H1 (cell line): ENCODE data around the gene SESN3. TPM values are rescaled to one million over a fixed set of nuclear protein-coding genes. Genes with fewer than 3 reads are reported as not detected.
A peak's percentile ranks its signal among the peaks of the same experiment; 100 is the strongest.

ENCODE experiments used
- ASH2L ChIP-seq: fragments of 200-600, 300-600 bp; sonication (generic); IDR thresholded peaks from one replicate; pipeline ENCODE4 v1.7.1; 2017; ENCODE audit warnings: low read length
- ATF2 ChIP-seq: IDR thresholded peaks from 2 replicates; pipeline ENCODE4 v1.6.1; 2012; ENCODE audit warnings: low read length, inconsistent platforms
- BCL11A ChIP-seq, 2 experiments: IDR thresholded peaks; one replicate each; pipeline ENCODE4 v1.6.1; 2011; ENCODE audit warnings: low read depth in 2 of 2, low read length in 2 of 2, mild to moderate bottlenecking in 2 of 2
- CBX5 ChIP-seq: fragments of 300-800, 300-1000 bp; sonication (generic); IDR thresholded peaks from 2 replicates; pipeline ENCODE4 v1.7.1; 2016; ENCODE audit warnings: antibody characterized with exemption, low read length, low read depth
- CEBPB ChIP-seq: IDR thresholded peaks from 2 replicates; pipeline ENCODE4 v1.6.1; 2012; ENCODE audit warnings: low read depth, low read length
- CHD1 ChIP-seq: IDR thresholded peaks from 2 replicates; pipeline ENCODE4 v1.6.1; 2012; ENCODE audit warnings: low read depth, low read length, improper control_type of control experiment
- CHD2 ChIP-seq: IDR thresholded peaks from 2 replicates; pipeline ENCODE4 v1.6.1; 2012; ENCODE audit warnings: low read length, improper control_type of control experiment
- CTCF ChIP-seq, 3 experiments: IDR thresholded peaks; 1 replicate in 2 of 3; 2 replicates in 1 of 3; pipeline versions ENCODE4 v1.5.1 to v1.6.1; 2011; ENCODE audit warnings: low read length in 3 of 3, mild to moderate bottlenecking in 3 of 3, inconsistent platforms in 2 of 3, low read depth in 1 of 3, moderate library complexity in 1 of 3; ENCODE audit not compliant: insufficient read depth in 1 of 3; ENCODE audit errors: control extremely low read depth in 1 of 3
- E2F6 ChIP-seq: IDR thresholded peaks from 2 replicates; pipeline ENCODE4 v1.6.1; 2012; ENCODE audit warnings: inconsistent platforms
- EP300 ChIP-seq, 2 experiments: IDR thresholded peaks; 1 replicate in 1 of 2; 2 replicates in 1 of 2; pipeline ENCODE4 v1.6.1; 2011 to 2012; ENCODE audit warnings: low read depth in 2 of 2, low read length in 2 of 2, mild to moderate bottlenecking in 2 of 2, borderline replicate concordance in 1 of 2, inconsistent platforms in 1 of 2, moderate library complexity in 1 of 2
- HDAC6 ChIP-seq: IDR thresholded peaks from one replicate; pipeline ENCODE4 v1.7.1; 2012; ENCODE audit warnings: low read depth, mild to moderate bottlenecking, inconsistent platforms, low read length, moderate library complexity
- NANOG ChIP-seq: IDR thresholded peaks from 2 replicates; pipeline ENCODE4 v1.6.1; 2011; ENCODE audit warnings: low read length, low read depth, mild to moderate bottlenecking, inconsistent platforms; ENCODE audit not compliant: insufficient read depth, poor library complexity, severe bottlenecking
- RNF2 ChIP-seq: fragments of 200-900, 300-1000 bp; sonication (generic); IDR thresholded peaks from 2 replicates; pipeline ENCODE4 v1.7.1; 2016; ENCODE audit warnings: borderline replicate concordance, low read depth, mild to moderate bottlenecking, antibody characterized with exemption, low read length; ENCODE audit not compliant: poor library complexity, severe bottlenecking; ENCODE audit errors: missing control alignments
- SAP30 ChIP-seq: fragments of 300-600 bp; sonication (generic); IDR thresholded peaks from 2 replicates; pipeline ENCODE4 v1.7.1; 2012; ENCODE audit warnings: low read length, moderate library complexity, mild to moderate bottlenecking, inconsistent platforms; ENCODE audit not compliant: insufficient read depth, insufficient replicate concordance
- SIRT6 ChIP-seq: IDR thresholded peaks from one replicate; pipeline ENCODE4 v1.7.1; 2012; ENCODE audit warnings: low read length, inconsistent platforms
- SIX5 ChIP-seq: IDR thresholded peaks from 2 replicates; pipeline ENCODE4 v1.6.1; 2011; ENCODE audit warnings: mild to moderate bottlenecking, low read depth, low read length
- SP1 ChIP-seq: IDR thresholded peaks from 2 replicates; pipeline ENCODE4 v1.6.1; 2011; ENCODE audit warnings: low read depth, low read length
- SUZ12 ChIP-seq: fragments of 200-600 bp; sonication (generic); IDR thresholded peaks from 2 replicates; pipeline ENCODE4 v1.6.1; 2012; ENCODE audit warnings: mild to moderate bottlenecking, inconsistent platforms, low read length, moderate library complexity, mixed read lengths
- TAF1 ChIP-seq: IDR thresholded peaks from 2 replicates; pipeline ENCODE4 v1.6.1; 2011; ENCODE audit warnings: mild to moderate bottlenecking, low read depth, low read length
- YY1 ChIP-seq: IDR thresholded peaks from 2 replicates; pipeline ENCODE4 v1.6.1; 2011; ENCODE audit warnings: low read depth, mild to moderate bottlenecking, low read length
- ZNF274 ChIP-seq: IDR thresholded peaks from 2 replicates; pipeline ENCODE4 v1.7.0; 2012; ENCODE audit warnings: low read length, borderline replicate concordance; ENCODE audit errors: extremely low read depth
- polyA plus RNA-seq, 7 experiments: library from polyadenylated mRNA; depleted of rRNA in 3 of 7; stranded (reverse) in 5 of 7; unstranded in 2 of 7; fragments of >200 nt in 5 of 7; fragments of 200-250 nt in 2 of 7; gene quantifications; 1 replicate in 5 of 7; 2 replicates in 1 of 7; 4 replicates in 1 of 7; pipeline versions ENCODE4 v1.2.1 to v1.2.3, GENCODE V29; 2011 to 2013; ENCODE audit warnings: missing spikeins in 2 of 7, mixed read lengths in 2 of 7
- total RNA-seq: library from RNA; stranded (reverse); fragmentation: NEBNext Ultra II Directional; extraction: Animal tissue kit (Norgen Biotek cat#: 25700); gene quantifications from 2 replicates; pipeline ENCODE4 v1.2.1, GENCODE V29; 2021

SESN3 gene
- total and polyA plus RNA-seq, 2 of the 8 experiments (the other 6 are each of a cell fraction or from before 2014, with no cell fraction given) = 10.2 to 31.1 TPM

- TF ChIP-seq CTCF (IDR thresholded peaks at IDR 0.05; ENCODE audit: control extremely low read depth in 1 of 3, insufficient read depth in 1 of 3, low read depth in 1 of 3, low read length in 3 of 3) (peak; percentile 71 to 95 (median 84)), SIX5 (no peak), CHD2 (no peak), SIRT6 (no peak), HDAC6 (no peak), YY1 (no peak), CBX5 (no peak), BCL11A (IDR thresholded peaks at IDR 0.05; ENCODE audit: low read depth in 2 of 2, low read length in 2 of 2) (no peak), CHD1 (no peak), NANOG (no peak), SAP30 (no peak), SP1 (no peak), CEBPB (no peak), TAF1 (no peak), SUZ12 (no peak), E2F6 (no peak), RNF2 (no peak), ASH2L (no peak), ATF2 (no peak), ZNF274 (no peak), EP300 (IDR thresholded peaks at IDR 0.05; ENCODE audit: borderline replicate concordance in 1 of 2, low read depth in 2 of 2, low read length in 2 of 2) (no peak)
Measured at GRCh38 chr11:95154514-95154913, 76.5 kb downstream of the SESN3 start (continued).
